GM12878 (cell line): Measurements from ENCODE around the gene IFT122. TPM values are rescaled to one million over a fixed set of nuclear protein-coding genes. Genes with fewer than 3 reads are reported as not detected.

Experiments
- ATAC-seq: fragments of 200-7000 bp; cut with Tn5 transposase; 3 replicates; pipeline ENCODE4 v1.9.1; 2020; ENCODE audit warnings: mild to moderate bottlenecking, moderate library complexity
- BruUV-seq: library from RNA; stranded (reverse); fragments of 400-500 nt; replicated peaks from 2 replicates; lab custom pipeline; 2021; lab: Mats Ljungman, UMichigan
- CTCF ChIA-PET: fragments of 300-600 bp; sonication (Branson Sonifier 250); formaldehyde crosslinking; extraction: SDS; loops from one replicate; lab custom pipeline; 2021; ENCODE audit warnings: inconsistent platforms; lab: Yijun Ruan, JAX
- POLR2A ChIA-PET: fragments of 350-600 bp; formaldehyde crosslinking; extraction: SDS; loops from one replicate; lab custom pipeline; 2021; ENCODE audit warnings: inconsistent platforms; lab: Charles Lee
- RAD21 ChIA-PET: fragments of 300-600 bp; sonication (Branson Sonifier 250); formaldehyde crosslinking; loops from one replicate; lab custom pipeline; 2023; ENCODE audit warnings: antibody characterized with exemption; ENCODE audit not compliant: unreplicated experiment; lab: Charles Lee
- SMC1A ChIA-PET: fragments of 300-600 bp; sonication (Branson Sonifier 250); formaldehyde crosslinking; loops from one replicate; lab custom pipeline; 2023; ENCODE audit not compliant: unreplicated experiment, uncharacterized antibody; lab: Charles Lee
- DNase-seq: peaks from one replicate; pipeline ENCODE4 v3.0.0-alpha.2; 2011; ENCODE audit warnings: low read depth, low spot score
- FAIRE-seq: peaks from 3 replicates; lab custom pipeline; 2011; peaks lifted over from hg19 to GRCh38; lab: Jason Lieb, UNC
- H2AFZ ChIP-seq: 2 replicates; pipeline ENCODE4 v1.6.0; 2011; ENCODE audit warnings: low read depth, low read length, control low read depth; ENCODE audit not compliant: control insufficient read depth
- H3K27ac ChIP-seq: 2 replicates; pipeline ENCODE4 v1.5.1; 2011; ENCODE audit warnings: control low read depth; ENCODE audit not compliant: control insufficient read depth, insufficient read depth
- H3K27me3 ChIP-seq, 2 experiments: replicated peaks in 1 of 2; 2 replicates each; pipeline versions ENCODE4 v1.6.0 to v1.6.1; 2011; ENCODE audit warnings: low read length in 1 of 2; ENCODE audit not compliant: control insufficient read depth in 2 of 2, insufficient read depth in 2 of 2
- H3K36me3 ChIP-seq, 2 experiments: 2 replicates each; pipeline ENCODE4 v1.5.1; 2011; ENCODE audit warnings: low read length in 1 of 2; ENCODE audit not compliant: control insufficient read depth in 2 of 2, insufficient read depth in 2 of 2
- H3K4me1 ChIP-seq: 2 replicates; pipeline ENCODE4 v1.6.1; 2011; ENCODE audit warnings: mild to moderate bottlenecking, low read length, moderate library complexity, mixed read lengths; ENCODE audit not compliant: control insufficient read depth, insufficient read depth
- H3K4me2 ChIP-seq: 2 replicates; pipeline ENCODE4 v1.6.0; 2011; ENCODE audit warnings: control low read depth; ENCODE audit not compliant: control insufficient read depth, insufficient read depth
- H3K4me3 ChIP-seq: fragments of 200-600 bp; sonication (generic); 2 replicates; pipeline ENCODE4 v1.5.1; 2016
- H3K79me2 ChIP-seq: 2 replicates; pipeline ENCODE4 v1.6.0; 2011; ENCODE audit warnings: low read length; ENCODE audit not compliant: control insufficient read depth, insufficient read depth
- H3K9ac ChIP-seq: 2 replicates; pipeline ENCODE4 v1.8.0; 2011; ENCODE audit warnings: low read length, control low read depth, mixed read lengths; ENCODE audit not compliant: control insufficient read depth, insufficient read depth
- H3K9me3 ChIP-seq: replicated peaks from 3 replicates; pipeline ENCODE4 v1.5.1; 2011; ENCODE audit warnings: mild to moderate bottlenecking, low read length; ENCODE audit not compliant: control insufficient read depth, insufficient read depth
- H4K20me1 ChIP-seq: 2 replicates; pipeline ENCODE4 v1.6.0; 2011; ENCODE audit not compliant: control insufficient read depth, insufficient read depth
- CHD1 ChIP-seq: IDR thresholded peaks from 2 replicates; pipeline ENCODE4 v1.6.1; 2012; ENCODE audit warnings: low read depth, low read length, improper control_type of control experiment
- CREM ChIP-seq: IDR thresholded peaks from 2 replicates; pipeline ENCODE4 v1.6.1; 2014; ENCODE audit warnings: antibody characterized with exemption, low read depth
- CTCF ChIP-seq, 3 experiments: IDR thresholded peaks in 2 of 3; conservative IDR thresholded peaks in 1 of 3; 2 replicates each; pipeline ENCODE4 v1.5.1; 2011; ENCODE audit warnings: low read depth in 3 of 3, low read length in 3 of 3, mild to moderate bottlenecking in 3 of 3, control low read depth in 2 of 3, moderate library complexity in 2 of 3, inconsistent platforms in 1 of 3, mixed read lengths in 1 of 3; ENCODE audit not compliant: control insufficient read depth in 2 of 3, insufficient read depth in 1 of 3; ENCODE audit errors: extremely low read depth in 1 of 3
- ELK1 ChIP-seq: IDR thresholded peaks from 2 replicates; pipeline ENCODE4 v1.6.1; 2012; ENCODE audit warnings: low read depth, low read length, improper control_type of control experiment
- FOS ChIP-seq: IDR thresholded peaks from 3 replicates; pipeline ENCODE4 v1.6.1; 2011; ENCODE audit warnings: borderline replicate concordance; ENCODE audit not compliant: insufficient read length; ENCODE audit errors: extremely low read depth
- MLLT1 ChIP-seq: fragments of 450-650 bp; IDR thresholded peaks from 2 replicates; pipeline ENCODE4 v1.6.1; 2016; ENCODE audit warnings: mild to moderate bottlenecking
- PRDM15 ChIP-seq: fragments of 450-650 bp; formaldehyde crosslinking; IDR thresholded peaks from 2 replicates; pipeline ENCODE4 v1.4.0; 2020; ENCODE audit warnings: mild to moderate bottlenecking, moderate library complexity
- RBBP5 ChIP-seq: fragments of 200-600 bp; sonication (generic); conservative IDR thresholded peaks from 2 replicates; pipeline ENCODE4 v1.6.1; 2016
- RELA ChIP-seq: fragments of 450-650 bp; IDR thresholded peaks from 2 replicates; pipeline ENCODE4 v1.8.0; 2014; ENCODE audit warnings: borderline replicate concordance; ENCODE audit not compliant: partially characterized antibody
- RUNX3 ChIP-seq: IDR thresholded peaks from 2 replicates; pipeline ENCODE4 v1.6.1; 2012; ENCODE audit warnings: low read length, inconsistent platforms
- SIX5 ChIP-seq: IDR thresholded peaks from 2 replicates; pipeline ENCODE4 v1.6.1; 2011; ENCODE audit warnings: mild to moderate bottlenecking, low read depth, low read length, moderate library complexity; ENCODE audit not compliant: severe bottlenecking
- SMAD5 ChIP-seq: IDR thresholded peaks from 2 replicates; pipeline ENCODE4 v1.6.1; 2016; ENCODE audit warnings: antibody characterized with exemption, low read depth
- WGBS: methylation state at CpG from one replicate; pipeline ENCODE4 v1.1.6; 2016; ENCODE audit warnings: low lambda C conversion rate; ENCODE audit not compliant: insufficient replicate concordance, insufficient coverage; ENCODE audit errors: missing lambda C conversion rate; 5-methylcytosine and 5-hydroxymethylcytosine counted together
- in situ Hi-C: fragments of 300-500 bp; cut with MboI; formaldehyde crosslinking; loops from 9 replicates; pipeline ENCODE4 v1.14.3; 2018; ENCODE audit warnings: mixed read lengths
- intact Hi-C: fragments of 100-400 bp; cut with micrococcal nuclease; formaldehyde crosslinking; loops from one replicate; pipeline ENCODE4 v1.14.2; 2022; ENCODE audit not compliant: unreplicated experiment
- polyA plus RNA-seq, 11 experiments: library from polyadenylated mRNA; depleted of rRNA in 4 of 11; unstranded in 6 of 11; stranded (reverse) in 5 of 11; fragments of >200 nt; fragmentation: Nextera tagmentation in 4 of 11; fragmentation: Illumina TruSeq in 1 of 11; extraction: Ambion mirVana in 4 of 11; extraction: Trizol in 1 of 11; gene quantifications; 1 replicate in 1 of 11; 2 replicates in 10 of 11; pipeline versions ENCODE4 v1.2.1 to v1.2.3, GENCODE V29; 2011 to 2016; ENCODE audit warnings: inconsistent platforms in 2 of 11, missing spikeins in 2 of 11, low read depth in 1 of 11
- total RNA-seq, 4 experiments: library from RNA; depleted of rRNA in 3 of 4; stranded (reverse); fragments of >200 nt in 3 of 4; fragmentation: Illumina TruSeq in 1 of 4; extraction: Trizol in 1 of 4; gene quantifications; 2 replicates each; pipeline versions ENCODE4 v1.2.1 to v1.2.3, GENCODE V29; 2013 to 2021

Gene IFT122
- total and polyA plus RNA-seq, 10 of the 15 experiments (the other 5 are each of a cell fraction or from before 2014, with no cell fraction given): 1.8 to 19.2 (median 8.4) TPM

DNA sequence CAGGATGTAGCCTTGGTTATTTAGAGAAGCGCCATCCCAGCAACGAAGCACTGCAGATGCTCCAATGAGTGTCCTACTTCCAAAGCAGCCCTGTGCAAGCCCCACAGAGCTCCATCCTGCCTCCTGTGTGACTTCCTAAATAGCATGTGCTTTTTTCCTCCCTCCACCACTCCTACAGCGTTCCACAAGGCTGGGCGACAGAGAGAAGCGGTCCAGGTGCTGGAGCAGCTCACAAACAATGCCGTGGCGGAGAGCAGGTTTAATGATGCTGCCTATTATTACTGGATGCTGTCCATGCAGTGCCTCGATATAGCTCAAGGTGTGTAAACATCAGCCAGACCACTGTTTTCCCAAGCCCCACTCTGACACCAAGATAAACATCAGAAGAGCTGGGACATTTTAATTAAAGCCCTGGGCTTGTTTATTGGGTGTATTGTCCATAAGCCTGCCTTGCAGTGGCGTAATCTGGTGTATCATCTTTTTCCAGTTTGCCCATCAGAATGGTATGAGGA, 66.3 kb downstream of the IFT122 start (continued):
- TF ChIP-seq MLLT1 (no peak), RELA (no peak), RBBP5 (no peak), SIX5 (no peak), FOS (no peak)
- TF ChIP-seq, all 136 proteins: peak for 0

GRCh38 chr3:129507181-129507831, 67.3 kb downstream of the IFT122 start:
- in situ Hi-C loops: no loop called here
- DNase-seq (no peak), FAIRE-seq (no peak), ATAC-seq (no peak)
- RAD21 ChIA-PET: no interaction called here
- BruUV-seq: no TSS peak
- no peak overlapping the region for H3K4me3 ChIP-seq
- SMC1A ChIA-PET: no interaction called here
- no peaks in the 10 kb centered on the region for H3K27me3 ChIP-seq
- H2AFZ ChIP-seq: no peak overlapping the region
- TF ChIP-seq CREM (no peak), CHD1 (no peak), ELK1 (no peak), SMAD5 (no peak), RELA (no peak), RUNX3 (no peak), PRDM15 (no peak), CTCF (IDR thresholded peaks at IDR 0.05 in 2 of 3, conservative IDR thresholded peaks at IDR 0.05 in 1 of 3; ENCODE audit: control insufficient read depth in 2 of 3, extremely low read depth in 1 of 3, insufficient read depth in 1 of 3, low read depth in 3 of 3, low read length in 3 of 3) (no peak)
- H4K20me1 ChIP-seq: no peaks in the 10 kb centered on the region
- CTCF ChIA-PET: interaction anchor here (1.4 kb wide), 1 partner anchor 15 kb away, joined by 3 read pairs; no protein-coding TSS in a partner anchor
- H3K4me2 ChIP-seq: no peak overlapping the region
- POLR2A ChIA-PET: no interaction called here
- H3K9ac ChIP-seq: no peak overlapping the region
- no peaks in the 10 kb centered on the region for H3K79me2 ChIP-seq
- intact Hi-C loops: no loop called here
- no peaks in the 10 kb centered on the region; a peak in 1 of 4 replicates for H3K36me3 ChIP-seq
- no peaks in the 10 kb centered on the region for H3K9me3 ChIP-seq
- WGBS: 60% methylated on average over 9 of the region's 9 CpGs
- H3K4me1 ChIP-seq: no peaks in the 10 kb centered on the region
- H3K27ac ChIP-seq: no peak overlapping the region
